ENCODE data around the gene MINDY4. TPM values are rescaled to one million over a fixed set of nuclear protein-coding genes. Genes with fewer than 3 reads are reported as not detected.
A peak's percentile ranks its signal among the peaks of the same experiment; 100 is the strongest.

Gene MINDY4
- total RNA-seq, 1 experiment from 2014 or later = 9.2 TPM

DNA sequence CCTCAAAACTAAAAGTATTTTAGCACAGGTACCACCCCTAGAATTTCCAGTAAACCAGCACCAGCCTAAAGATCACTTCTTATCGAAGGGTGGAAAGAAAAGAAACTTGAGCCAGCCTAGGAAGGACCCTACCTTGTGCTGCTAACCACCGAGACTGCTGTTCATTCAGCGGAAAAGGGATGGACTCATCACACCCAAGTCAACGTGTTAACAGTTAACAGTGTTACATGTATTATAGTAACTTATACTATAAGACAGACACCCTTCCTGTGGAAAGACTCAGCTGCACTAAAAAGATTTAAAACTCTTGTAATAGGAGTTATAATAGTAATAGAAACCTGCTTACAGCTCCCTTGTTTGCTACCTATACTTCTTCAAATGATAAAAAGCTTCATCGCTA, 39.8 kb downstream of the MINDY4 start:
- peaks cover 5% of the 10 kb centered on the region for H3K4me1 Mint-ChIP-seq (ENCODE audit: insufficient read depth, unreplicated experiment)

DNA sequence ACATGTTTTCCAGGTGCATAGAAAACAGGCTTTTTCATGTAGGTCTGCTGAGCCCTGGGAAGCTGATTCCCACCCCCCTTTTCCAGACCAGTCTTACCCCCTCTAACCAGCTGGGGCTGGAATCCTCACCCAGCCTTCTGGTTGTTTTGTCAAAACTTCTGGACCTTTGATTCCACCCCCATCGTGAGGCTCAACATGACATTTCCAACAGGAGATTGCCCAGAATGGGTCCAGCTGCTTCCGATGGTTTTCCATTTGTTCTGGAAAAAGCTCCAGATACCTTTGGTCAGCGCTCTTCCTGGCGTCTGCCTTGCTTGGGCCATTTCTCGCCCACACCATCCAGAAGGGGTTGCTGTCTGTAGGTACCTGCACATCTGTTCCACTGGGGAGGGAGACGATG, 41.5 kb downstream of the MINDY4 start:
- intact Hi-C loops (cut with micrococcal nuclease) = no loop called here
- no peak overlapping the region for H3K27ac Mint-ChIP-seq (ENCODE audit: low read depth, unreplicated experiment)
- POLR2A ChIA-PET = no interaction called here
- no peak for DNase-seq (ENCODE audit: unreplicated experiment)
- no peaks in the 10 kb centered on the region for H3K36me3 Mint-ChIP-seq (ENCODE audit: insufficient read depth, unreplicated experiment)
- TF ChIP-seq, protein P1, sequence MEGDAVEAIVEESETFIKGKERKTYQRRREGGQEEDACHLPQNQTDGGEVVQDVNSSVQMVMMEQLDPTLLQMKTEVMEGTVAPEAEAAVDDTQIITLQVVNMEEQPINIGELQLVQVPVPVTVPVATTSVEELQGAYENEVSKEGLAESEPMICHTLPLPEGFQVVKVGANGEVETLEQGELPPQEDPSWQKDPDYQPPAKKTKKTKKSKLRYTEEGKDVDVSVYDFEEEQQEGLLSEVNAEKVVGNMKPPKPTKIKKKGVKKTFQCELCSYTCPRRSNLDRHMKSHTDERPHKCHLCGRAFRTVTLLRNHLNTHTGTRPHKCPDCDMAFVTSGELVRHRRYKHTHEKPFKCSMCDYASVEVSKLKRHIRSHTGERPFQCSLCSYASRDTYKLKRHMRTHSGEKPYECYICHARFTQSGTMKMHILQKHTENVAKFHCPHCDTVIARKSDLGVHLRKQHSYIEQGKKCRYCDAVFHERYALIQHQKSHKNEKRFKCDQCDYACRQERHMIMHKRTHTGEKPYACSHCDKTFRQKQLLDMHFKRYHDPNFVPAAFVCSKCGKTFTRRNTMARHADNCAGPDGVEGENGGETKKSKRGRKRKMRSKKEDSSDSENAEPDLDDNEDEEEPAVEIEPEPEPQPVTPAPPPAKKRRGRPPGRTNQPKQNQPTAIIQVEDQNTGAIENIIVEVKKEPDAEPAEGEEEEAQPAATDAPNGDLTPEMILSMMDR (IDR thresholded peaks at IDR 0.05; ENCODE audit: unreplicated experiment) = no peak
- no peaks in the 10 kb centered on the region for H3K9me3 Mint-ChIP-seq (ENCODE audit: unreplicated experiment)
- no peak overlapping the region for H3K4me3 Mint-ChIP-seq (ENCODE audit: unreplicated experiment)
- no TSS peak for BruUV-seq (replicated peaks)
- H3K27me3 Mint-ChIP-seq (ENCODE audit: insufficient read depth, unreplicated experiment) = no peaks in the 10 kb centered on the region
- H3K4me1 Mint-ChIP-seq (ENCODE audit: insufficient read depth, unreplicated experiment) = peaks cover 5% of the 10 kb centered on the region
- CTCF ChIA-PET = interaction anchor here (0.6 to 1.2 kb wide), 6 partner anchors 11 to 1527 kb away, joined by 3 to 4 read pairs (median 4); no protein-coding TSS in a partner anchor

More for the DNA sequence above, 39.8 kb downstream of the MINDY4 start:
- TF ChIP-seq, protein P1 (IDR thresholded peaks at IDR 0.05; ENCODE audit: unreplicated experiment) = no peak
- Mint-ChIP-seq H3K4me3 (ENCODE audit: unreplicated experiment) (no peak overlapping the region), H3K27me3 (ENCODE audit: insufficient read depth, unreplicated experiment) (no peaks in the 10 kb centered on the region), H3K36me3 (ENCODE audit: insufficient read depth, unreplicated experiment) (peaks cover 7% of the 10 kb centered on the region), H3K9me3 (ENCODE audit: unreplicated experiment) (no peaks in the 10 kb centered on the region), H3K27ac (ENCODE audit: low read depth, unreplicated experiment) (no peak overlapping the region)
- intact Hi-C loops (cut with micrococcal nuclease) = no loop called here
- BruUV-seq (replicated peaks) = no TSS peak
- DNase-seq (ENCODE audit: unreplicated experiment) = no peak
- CTCF ChIA-PET = interaction anchor here (1.2 to 1.6 kb wide), 2 partner anchors 172 to 312 kb away, joined by 3 to 12 read pairs; no protein-coding TSS in a partner anchor
- POLR2A ChIA-PET = no interaction called here

DNA sequence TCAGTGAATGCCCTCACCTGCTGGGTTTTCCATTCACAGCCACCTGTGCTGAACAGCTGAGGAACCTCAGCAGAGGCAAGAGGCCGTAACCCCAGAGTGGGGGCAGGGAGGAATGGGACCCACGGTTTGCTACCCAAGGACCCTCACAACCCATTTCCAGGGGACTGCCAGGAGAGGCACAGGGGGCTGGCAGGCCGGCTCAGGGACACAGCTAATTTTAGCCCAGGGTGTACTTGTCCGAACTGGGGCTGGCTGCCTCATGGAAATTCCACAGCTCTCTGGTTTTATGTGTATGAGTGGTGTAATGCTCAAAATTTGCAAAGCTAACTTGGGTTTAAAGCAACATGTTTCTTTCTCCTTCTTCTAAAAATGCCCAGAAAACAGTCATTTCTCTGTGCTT, 42.2 kb downstream of the MINDY4 start:
- POLR2A ChIA-PET = no interaction called here
- TF ChIP-seq, protein P1 (IDR thresholded peaks at IDR 0.05; ENCODE audit: unreplicated experiment) = no peak
- H3K4me1 Mint-ChIP-seq (ENCODE audit: insufficient read depth, unreplicated experiment) = peaks cover 5% of the 10 kb centered on the region
- no peaks in the 10 kb centered on the region for H3K27me3 Mint-ChIP-seq (ENCODE audit: insufficient read depth, unreplicated experiment)
- no peak overlapping the region for H3K27ac Mint-ChIP-seq (ENCODE audit: low read depth, unreplicated experiment)
- no peaks in the 10 kb centered on the region for H3K9me3 Mint-ChIP-seq (ENCODE audit: unreplicated experiment)
- DNase-seq (ENCODE audit: unreplicated experiment) = no peak
- H3K4me3 Mint-ChIP-seq (ENCODE audit: unreplicated experiment) = no peak overlapping the region
- BruUV-seq (replicated peaks) = no TSS peak
- CTCF ChIA-PET = interaction anchor here (0.6 to 2.0 kb wide), 3 partner anchors 10 to 1745 kb away, joined by 3 to 6 read pairs (median 4); no protein-coding TSS in a partner anchor
- H3K36me3 Mint-ChIP-seq (ENCODE audit: insufficient read depth, unreplicated experiment) = no peaks in the 10 kb centered on the region
- intact Hi-C loops (cut with micrococcal nuclease) = no loop called here

DNA sequence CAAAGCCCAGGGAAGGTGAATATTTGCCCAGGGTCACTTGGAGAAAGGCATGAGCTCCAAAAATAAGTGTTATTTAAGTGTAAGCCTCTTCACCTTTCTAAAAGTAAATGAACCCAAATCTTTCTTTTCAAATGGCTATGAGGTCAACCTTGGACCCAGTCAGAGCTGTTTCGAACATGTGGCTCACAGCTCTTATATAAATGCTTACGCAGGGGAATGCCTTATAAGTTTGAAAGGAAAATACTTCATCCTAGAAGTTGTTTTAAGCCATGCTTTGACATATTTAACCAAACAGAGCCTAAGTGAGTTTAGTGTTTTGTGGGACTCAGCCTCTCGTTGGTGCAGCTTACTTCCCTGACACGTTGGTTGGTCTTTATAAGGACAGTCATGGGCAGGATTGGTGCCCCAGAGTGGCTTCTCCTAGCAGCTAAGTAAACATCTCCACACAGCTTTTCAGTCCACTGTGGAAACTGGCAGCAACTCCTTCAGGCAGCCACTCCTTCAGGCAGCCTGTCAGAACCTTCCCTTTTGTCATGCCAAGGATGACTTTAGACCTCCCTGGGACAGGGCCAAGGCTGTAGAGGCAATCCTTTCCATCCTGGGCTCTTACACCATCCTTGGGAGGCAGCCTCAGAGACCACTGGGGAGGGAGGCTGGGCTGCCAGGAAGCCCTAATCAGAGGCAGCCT, 43.6 kb downstream of the MINDY4 start:
- peak; percentile 31 for DNase-seq (ENCODE audit: unreplicated experiment)
- intact Hi-C loops (cut with micrococcal nuclease) = no loop called here
- POLR2A ChIA-PET = no interaction called here
- CTCF ChIA-PET = interaction anchor here (2.0 kb wide), 1 partner anchor 11 kb away, joined by 6 read pairs; no protein-coding TSS in a partner anchor
- Mint-ChIP-seq H3K4me1 (ENCODE audit: insufficient read depth, unreplicated experiment) (no peaks in the 10 kb centered on the region), H3K27ac (ENCODE audit: low read depth, unreplicated experiment) (no peak overlapping the region), H3K27me3 (ENCODE audit: insufficient read depth, unreplicated experiment) (no peaks in the 10 kb centered on the region), H3K9me3 (ENCODE audit: unreplicated experiment) (no peaks in the 10 kb centered on the region), H3K4me3 (ENCODE audit: unreplicated experiment) (no peak overlapping the region), H3K36me3 (ENCODE audit: insufficient read depth, unreplicated experiment) (no peaks in the 10 kb centered on the region)
- TF ChIP-seq, protein P1 (IDR thresholded peaks at IDR 0.05; ENCODE audit: unreplicated experiment) = no peak
- BruUV-seq (replicated peaks) = no TSS peak

Data from MCF 10A (cell line).